Rectal smooth muscle tissue (tissue), 1 donor: Measurements from ENCODE around the gene SPEF1.
A peak's percentile ranks its signal among the peaks of the same experiment; 100 is the strongest.

Experiments
- H3K27ac ChIP-seq: one replicate; pipeline ENCODE4 v1.7.0; 2013; ENCODE audit warnings: low read depth, low read length, inconsistent platforms
- H3K27me3 ChIP-seq: one replicate; pipeline ENCODE4 v1.7.0; 2013; ENCODE audit warnings: low read length; ENCODE audit not compliant: control insufficient read depth, insufficient read depth
- H3K36me3 ChIP-seq: one replicate; pipeline ENCODE4 v1.7.0; 2013; ENCODE audit warnings: low read length; ENCODE audit not compliant: control insufficient read depth, insufficient read depth
- H3K4me1 ChIP-seq: one replicate; pipeline ENCODE4 v1.7.0; 2013; ENCODE audit warnings: low read length; ENCODE audit not compliant: control insufficient read depth, insufficient read depth
- H3K4me3 ChIP-seq: one replicate; pipeline ENCODE4 v1.7.0; 2013; ENCODE audit warnings: low read length
- H3K9ac ChIP-seq: one replicate; pipeline ENCODE4 v1.7.0; 2013; ENCODE audit warnings: low read length

SPEF1 gene

GRCh38 chr20:3815703-3816315 lies 34.6 kb upstream of the SPEF1 start:
- H3K9ac ChIP-seq = no peak overlapping the region
- no peak overlapping the region for H3K27ac ChIP-seq
- H3K4me1 ChIP-seq = peaks cover 21% of the 10 kb centered on the region

GRCh38 chr20:3814928-3815495 lies 33.8 kb upstream of the SPEF1 start:
- no peaks in the 10 kb centered on the region for H3K36me3 ChIP-seq
- H3K27me3 ChIP-seq = no peaks in the 10 kb centered on the region
- no peak overlapping the region for H3K9ac ChIP-seq
- peaks cover 24% of the 10 kb centered on the region for H3K4me1 ChIP-seq
- no peak overlapping the region for H3K27ac ChIP-seq
- H3K4me3 ChIP-seq = no peak overlapping the region

More at GRCh38 chr20:3815703-3816315, 34.6 kb upstream of the SPEF1 start:
- H3K36me3 ChIP-seq = no peaks in the 10 kb centered on the region
- no peak overlapping the region for H3K4me3 ChIP-seq
- H3K27me3 ChIP-seq = no peaks in the 10 kb centered on the region

GRCh38 chr20:3813848-3814581 lies 32.8 kb upstream of the SPEF1 start:
- no peaks in the 10 kb centered on the region for H3K36me3 ChIP-seq
- H3K9ac ChIP-seq = no peak overlapping the region
- H3K27ac ChIP-seq = no peak overlapping the region
- no peak overlapping the region for H3K4me3 ChIP-seq
- no peaks in the 10 kb centered on the region for H3K27me3 ChIP-seq
- H3K4me1 ChIP-seq = peaks cover 19% of the 10 kb centered on the region

- Histone ChIP-seq H3K4me1 (peaks cover 20% of the 10 kb centered on the region), H3K4me3 (no peak overlapping the region), H3K36me3 (no peaks in the 10 kb centered on the region), H3K9ac (no peak overlapping the region), H3K27ac (no peak overlapping the region), H3K27me3 (no peaks in the 10 kb centered on the region)
Observed at GRCh38 chr20:3812975-3813847, 32.0 kb upstream of the SPEF1 start.

GRCh38 chr20:3812259-3812681 lies 31.0 kb upstream of the SPEF1 start:
- Histone ChIP-seq H3K4me3 (peak overlapping the region; percentile 22), H3K36me3 (no peaks in the 10 kb centered on the region), H3K4me1 (peaks cover 27% of the 10 kb centered on the region), H3K27me3 (no peaks in the 10 kb centered on the region), H3K9ac (peak overlapping the region; percentile 32), H3K27ac (peak overlapping the region; percentile 88)

- Histone ChIP-seq H3K27ac (peak overlapping the region; percentile 88), H3K36me3 (no peaks in the 10 kb centered on the region), H3K4me3 (peak overlapping the region; percentile 79), H3K27me3 (no peaks in the 10 kb centered on the region), H3K4me1 (peaks cover 33% of the 10 kb centered on the region), H3K9ac (peak overlapping the region; percentile 32)
Observed at GRCh38 chr20:3811467-3812258, 30.4 kb upstream of the SPEF1 start.

GRCh38 chr20:3808544-3808943 lies 27.3 kb upstream of the SPEF1 start:
- Histone ChIP-seq H3K27me3 (no peaks in the 10 kb centered on the region), H3K4me1 (peaks cover 43% of the 10 kb centered on the region), H3K9ac (no peak overlapping the region), H3K36me3 (peaks cover 12% of the 10 kb centered on the region), H3K4me3 (no peak overlapping the region), H3K27ac (peak overlapping the region; percentile 96)

GRCh38 chr20:3804781-3805180 lies 23.5 kb upstream of the SPEF1 start:
- no peaks in the 10 kb centered on the region for H3K27me3 ChIP-seq

GRCh38 chr20:3804254-3804751 lies 23.1 kb upstream of the SPEF1 start:
- no peak overlapping the region for H3K27ac ChIP-seq
- H3K9ac ChIP-seq = no peak overlapping the region
- H3K27me3 ChIP-seq = no peaks in the 10 kb centered on the region
- H3K4me1 ChIP-seq = peaks cover 28% of the 10 kb centered on the region
- H3K36me3 ChIP-seq = peaks cover 28% of the 10 kb centered on the region
- no peak overlapping the region for H3K4me3 ChIP-seq

More at GRCh38 chr20:3804781-3805180, 23.5 kb upstream of the SPEF1 start:
- peaks cover 28% of the 10 kb centered on the region for H3K36me3 ChIP-seq
- peak overlapping the region; percentile 96 for H3K27ac ChIP-seq
- no peak overlapping the region for H3K4me3 ChIP-seq
- H3K9ac ChIP-seq = no peak overlapping the region
- peaks cover 28% of the 10 kb centered on the region for H3K4me1 ChIP-seq

- Histone ChIP-seq H3K36me3 (peaks cover 28% of the 10 kb centered on the region), H3K9ac (no peak overlapping the region), H3K4me1 (peaks cover 28% of the 10 kb centered on the region), H3K27me3 (no peaks in the 10 kb centered on the region), H3K27ac (no peak overlapping the region), H3K4me3 (no peak overlapping the region)
Observed at GRCh38 chr20:3803854-3804253, 22.6 kb upstream of the SPEF1 start.

- H3K36me3 ChIP-seq = peaks cover 28% of the 10 kb centered on the region
Observed at GRCh38 chr20:3803289-3803688, 22.0 kb upstream of the SPEF1 start.

More at GRCh38 chr20:3803289-3803688, 22.0 kb upstream of the SPEF1 start:
- peaks cover 24% of the 10 kb centered on the region for H3K4me1 ChIP-seq
- no peak overlapping the region for H3K4me3 ChIP-seq
- H3K27me3 ChIP-seq = no peaks in the 10 kb centered on the region
- no peak overlapping the region for H3K27ac ChIP-seq
- no peak overlapping the region for H3K9ac ChIP-seq
